Ovary (tissue), 9 donors: Measurements from ENCODE around the gene PCBP3. TPM values are rescaled to one million over a fixed set of nuclear protein-coding genes. Genes with fewer than 3 reads are reported as not detected.

Experiments
- DNase-seq, 5 donors: peaks; one replicate each; pipeline ENCODE4 v3.0.0-alpha.2; 2019 to 2020
- H3K27ac ChIP-seq, 2 donors: fragments of 200-600 bp; one replicate each; pipeline versions ENCODE4 v1.5.1 to v1.8.0; 2019 to 2022
- H3K27me3 ChIP-seq: fragments of 200-600 bp; one replicate; pipeline ENCODE4 v1.8.0; 2022
- H3K36me3 ChIP-seq: fragments of 200-600 bp; sonication (generic); one replicate; pipeline ENCODE4 v1.5.1; 2019
- H3K4me1 ChIP-seq: one replicate; pipeline ENCODE4 v1.8.1; 2013; ENCODE audit warnings: mild to moderate bottlenecking, moderate library complexity; ENCODE audit not compliant: insufficient read depth
- H3K4me3 ChIP-seq: fragments of 200-600 bp; sonication (generic); one replicate; pipeline ENCODE4 v1.5.1; 2017
- H3K9me3 ChIP-seq, 2 donors: fragments of 200-600 bp in 1 of 2; sonication (generic) in 1 of 2; one replicate each; pipeline versions ENCODE4 v1.5.1 to v1.8.1; 2013 to 2019; ENCODE audit warnings: mild to moderate bottlenecking in 1 of 2, moderate library complexity in 1 of 2
- EP300 ChIP-seq: sonication (generic); formaldehyde crosslinking; IDR thresholded peaks from one replicate; pipeline ENCODE4 v1.6.1; 2017; ENCODE audit warnings: antibody characterized with exemption
- POLR2A ChIP-seq: fragments of 450-650 bp; IDR thresholded peaks from one replicate; pipeline ENCODE4 v1.6.1; 2017; ENCODE audit warnings: antibody characterized with exemption, mild to moderate bottlenecking, moderate library complexity
- WGBS, 3 donors: extraction: QIAGEN DNeasy Blood & Tissue Kit in 1 of 3; methylation state at CpG; one replicate each; pipeline versions ENCODE4 v1.1.5 to v1.1.7; 2013 to 2017; 5-methylcytosine and 5-hydroxymethylcytosine counted together
- intact Hi-C, 4 donors: fragments of 100-400 bp; cut with DNase I; formaldehyde crosslinking; loops; one replicate each; pipeline versions ENCODE4 v1.11.0 to v1.15.1; 2022 to 2023
- polyA plus RNA-seq, 2 donors: library from polyadenylated mRNA; stranded (reverse); fragments of 200-250 nt in 1 of 2; fragments of 350-450 nt in 1 of 2; fragmentation: Illumina TruSeq in 1 of 2; extraction: RNeasy Lipid Tissue Mini Kit (QIAGEN cat#74804) in 1 of 2; gene quantifications; one replicate each; pipeline ENCODE4 v1.2.3, GENCODE V29; 2013 to 2014
- total RNA-seq, 7 donors: library from RNA; depleted of rRNA in 2 of 7; stranded (reverse); fragments of >200 nt in 2 of 7; fragmentation: NEBNext Ultra II Directional in 3 of 7; extraction: Animal tissue kit (Norgen Biotek cat#: 25700) in 3 of 7; gene quantifications; one replicate each; pipeline versions ENCODE4 v1.1.0 to v1.2.4, GENCODE V29; 2016 to 2023
- TF ChIP-seq, protein P1 (sequence below), 3 donors: fragments of 450-650 bp in 2 of 3; fragments of 200-600 bp in 1 of 3; IDR thresholded peaks; one replicate each; pipeline versions ENCODE4 v1.5.1 to v1.8.0; 2016 to 2022; ENCODE audit warnings: antibody characterized with exemption in 3 of 3, mild to moderate bottlenecking in 1 of 3
- donor health status: DM: no; HTN: no; CAD: no; lungs with moderate emphysema.
- donor health status: DM: no; HTN: no; CAD: no.
- donor health status: Bipolar disorder and iron deficiency.
- donor health status: DM: yes; HTN: yes; CAD: no.
- donor health status: DM: no; HTN: no; CAD: no.
- donor health status: DM: yes; HTN: yes; CAD: no.

PCBP3 gene
- total and polyA plus RNA-seq, 9 donors: 2.4 to 10.1 (median 5.4) TPM

DNA sequence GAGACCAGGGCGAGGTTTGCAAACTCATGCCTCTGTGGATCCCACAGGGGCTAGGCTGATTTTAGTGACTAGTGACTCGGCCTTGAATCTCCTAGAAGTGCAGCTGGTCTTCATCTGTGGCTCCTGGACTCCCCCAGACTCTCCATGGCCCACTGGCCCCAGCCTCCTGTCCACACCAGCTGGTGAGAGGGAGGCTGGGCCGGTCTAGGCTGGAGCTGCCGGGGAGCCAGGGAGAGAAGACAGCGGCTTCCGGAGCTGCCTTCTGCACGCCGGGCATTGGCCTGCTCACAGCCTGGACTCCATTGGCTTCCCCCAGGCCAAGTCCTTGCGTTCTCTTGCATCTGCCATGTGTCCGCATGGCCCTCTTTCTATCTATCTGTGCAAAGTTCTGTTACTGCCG is 285.9 kb downstream of the PCBP3 start:
- H3K4me3 ChIP-seq: no peak overlapping the region
- H3K27me3 ChIP-seq: no peaks in the 10 kb centered on the region
- H3K36me3 ChIP-seq: no peaks in the 10 kb centered on the region
- WGBS, 3 donors: 35 to 52% (median 51%) methylated on average over 11 of the region's 11 CpGs
- H3K4me1 ChIP-seq: no peaks in the 10 kb centered on the region
- DNase-seq: no peak
- no peak overlapping the region for H3K27ac ChIP-seq
- intact Hi-C loops: no loop called here
- TF ChIP-seq POLR2A (no peak), EP300 (no peak)
- TF ChIP-seq, protein P1, sequence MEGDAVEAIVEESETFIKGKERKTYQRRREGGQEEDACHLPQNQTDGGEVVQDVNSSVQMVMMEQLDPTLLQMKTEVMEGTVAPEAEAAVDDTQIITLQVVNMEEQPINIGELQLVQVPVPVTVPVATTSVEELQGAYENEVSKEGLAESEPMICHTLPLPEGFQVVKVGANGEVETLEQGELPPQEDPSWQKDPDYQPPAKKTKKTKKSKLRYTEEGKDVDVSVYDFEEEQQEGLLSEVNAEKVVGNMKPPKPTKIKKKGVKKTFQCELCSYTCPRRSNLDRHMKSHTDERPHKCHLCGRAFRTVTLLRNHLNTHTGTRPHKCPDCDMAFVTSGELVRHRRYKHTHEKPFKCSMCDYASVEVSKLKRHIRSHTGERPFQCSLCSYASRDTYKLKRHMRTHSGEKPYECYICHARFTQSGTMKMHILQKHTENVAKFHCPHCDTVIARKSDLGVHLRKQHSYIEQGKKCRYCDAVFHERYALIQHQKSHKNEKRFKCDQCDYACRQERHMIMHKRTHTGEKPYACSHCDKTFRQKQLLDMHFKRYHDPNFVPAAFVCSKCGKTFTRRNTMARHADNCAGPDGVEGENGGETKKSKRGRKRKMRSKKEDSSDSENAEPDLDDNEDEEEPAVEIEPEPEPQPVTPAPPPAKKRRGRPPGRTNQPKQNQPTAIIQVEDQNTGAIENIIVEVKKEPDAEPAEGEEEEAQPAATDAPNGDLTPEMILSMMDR (IDR thresholded peaks at IDR 0.05): no peak
- no peaks in the 10 kb centered on the region for H3K9me3 ChIP-seq

DNA sequence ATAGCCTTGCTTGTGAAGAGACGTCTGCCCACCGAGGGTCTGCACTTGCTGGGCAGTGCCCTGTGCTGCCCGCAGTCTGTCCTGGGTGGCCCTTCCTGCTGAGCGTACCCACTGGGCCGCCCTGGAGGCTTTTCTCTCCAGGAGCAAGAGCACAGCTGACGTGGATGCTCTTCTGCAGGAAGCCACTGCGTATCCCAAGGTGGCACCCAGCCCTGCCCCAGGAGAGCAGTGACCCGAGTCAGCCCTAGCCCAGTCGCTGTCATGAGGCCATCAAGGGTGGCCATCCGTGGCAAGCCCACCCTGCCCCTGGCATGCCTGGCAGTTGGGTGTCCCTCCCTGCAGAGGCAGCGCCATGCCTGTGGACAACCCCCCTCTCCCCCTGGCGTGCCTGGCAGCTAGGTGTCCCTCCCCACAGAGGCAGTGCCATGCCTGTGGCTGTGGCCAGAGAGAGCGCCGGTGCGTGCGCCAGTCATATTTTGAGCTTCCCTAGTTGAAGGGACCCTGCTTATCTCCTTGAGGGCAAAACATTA is 286.8 kb downstream of the PCBP3 start:
- intact Hi-C loops: no loop called here
- no peak for TF ChIP-seq EP300
- TF ChIP-seq, protein P1 (IDR thresholded peaks at IDR 0.05): no peak
- TF ChIP-seq POLR2A: no peak

GRCh38 chr21:45930792-45931191 is 287.3 kb downstream of the PCBP3 start:
- Histone ChIP-seq H3K27ac (no peak overlapping the region), H3K4me3 (no peak overlapping the region), H3K27me3 (no peaks in the 10 kb centered on the region), H3K36me3 (no peaks in the 10 kb centered on the region), H3K4me1 (no peaks in the 10 kb centered on the region), H3K9me3 (peaks cover 0 to 5% of the 10 kb centered on the region in 2 donors)
- no peak for DNase-seq
- 75 to 85% (median 83%) methylated on average over 7 of the region's 7 CpGs for WGBS, 3 donors
- intact Hi-C loops: no loop called here
- no peak for TF ChIP-seq EP300
- TF ChIP-seq, protein P1 (IDR thresholded peaks at IDR 0.05): no peak
- TF ChIP-seq POLR2A: no peak

More for the DNA sequence above, 286.8 kb downstream of the PCBP3 start:
- Histone ChIP-seq H3K36me3 (no peaks in the 10 kb centered on the region), H3K27me3 (no peaks in the 10 kb centered on the region), H3K4me1 (no peaks in the 10 kb centered on the region), H3K9me3 (peaks cover 0 to 5% of the 10 kb centered on the region in 2 donors), H3K27ac (no peak overlapping the region), H3K4me3 (no peak overlapping the region)
- WGBS, 3 donors: 92 to 96% (median 93%) methylated on average over 14 to 16 of the region's 16 CpGs
- DNase-seq: no peak

GRCh38 chr21:45931397-45931969 is 288.0 kb downstream of the PCBP3 start:
- DNase-seq: no peak
- 90 to 93% (median 92%) methylated on average over 23 of the region's 23 CpGs for WGBS, 3 donors
- intact Hi-C loops: no loop called here
- Histone ChIP-seq H3K27me3 (no peaks in the 10 kb centered on the region), H3K36me3 (no peaks in the 10 kb centered on the region), H3K4me3 (no peak overlapping the region), H3K9me3 (peaks cover 0 to 5% of the 10 kb centered on the region in 2 donors), H3K4me1 (no peaks in the 10 kb centered on the region), H3K27ac (no peak overlapping the region)
- TF ChIP-seq POLR2A: no peak
- TF ChIP-seq EP300: no peak
- TF ChIP-seq, protein P1 (IDR thresholded peaks at IDR 0.05): no peak
